SK-N-SH (cell line): ENCODE results near the gene UGT1A7. TPM values are rescaled to one million over a fixed set of nuclear protein-coding genes. Genes with fewer than 3 reads are reported as not detected.

Experiments
- CTCF ChIA-PET: fragments of 300-600, 350-600 bp; formaldehyde crosslinking; extraction: SDS; loops from one replicate; lab custom pipeline; 2021; lab: Yijun Ruan, JAX
- POLR2A ChIA-PET: fragments of 350-600 bp; sonication (Branson Sonifier 250); formaldehyde crosslinking; extraction: SDS; loops from one replicate; lab custom pipeline; 2020; ENCODE audit warnings: antibody characterized with exemption, inconsistent platforms; lab: Yijun Ruan, JAX
- DNase-seq: peaks from one replicate; pipeline ENCODE4 v3.0.0; 2012
- H2AFZ ChIP-seq: fragments of 200-600 bp; sonication (generic); 2 replicates; pipeline ENCODE4 v1.8.1; 2016; ENCODE audit warnings: antibody characterized with exemption, mild to moderate bottlenecking, low read depth
- H3F3A ChIP-seq: fragments of 200-600 bp; sonication (generic); replicated peaks from 2 replicates; pipeline ENCODE3; 2016; ENCODE audit warnings: antibody characterized with exemption, mild to moderate bottlenecking; ENCODE audit not compliant: insufficient read depth
- H3K27ac ChIP-seq, 2 experiments: fragments of 200-500 bp in 1 of 2; fragments of 200-600 bp in 1 of 2; sonication (Bioruptor generic) in 1 of 2; sonication (generic), shearing (Covaris generic) in 1 of 2; 2 replicates each; pipeline versions ENCODE4 v1.5.1 to v1.6.1; 2014 to 2016; ENCODE audit warnings: low read depth in 2 of 2, inconsistent platforms in 1 of 2, low read length in 1 of 2, mild to moderate bottlenecking in 1 of 2, mixed read lengths in 1 of 2
- H3K27me3 ChIP-seq: fragments of 200-600 bp; sonication (generic), shearing (Covaris generic); 2 replicates; pipeline ENCODE4 v1.6.1; 2016; ENCODE audit warnings: mixed run types; ENCODE audit not compliant: insufficient read depth
- H3K36me3 ChIP-seq, 2 experiments: fragments of 200-500 bp in 1 of 2; fragments of 200-600 bp in 1 of 2; sonication (Bioruptor generic) in 1 of 2; sonication (generic) in 1 of 2; replicated peaks in 1 of 2; 2 replicates each; pipeline versions ENCODE3 to v1.5.1; 2014 to 2016; ENCODE audit warnings: low read length in 1 of 2, mild to moderate bottlenecking in 1 of 2; ENCODE audit not compliant: insufficient read depth in 2 of 2, control insufficient read depth in 1 of 2
- H3K4me1 ChIP-seq, 2 experiments: fragments of 200-500 bp in 1 of 2; fragments of 200-600 bp in 1 of 2; sonication (Bioruptor generic) in 1 of 2; sonication (generic), shearing (Covaris generic) in 1 of 2; 2 replicates each; pipeline versions ENCODE4 v1.5.1 to v1.6.1; 2014 to 2016; ENCODE audit warnings: low read depth in 1 of 2, low read length in 1 of 2, mixed run types in 1 of 2; ENCODE audit not compliant: insufficient read depth in 2 of 2, control insufficient read depth in 1 of 2
- H3K4me2 ChIP-seq: fragments of 200-600 bp; sonication (generic), shearing (Covaris generic); 2 replicates; pipeline ENCODE4 v1.6.1; 2017; ENCODE audit warnings: mixed run types
- H3K4me3 ChIP-seq, 2 experiments: fragments of 200-500 bp in 1 of 2; fragments of 200-600 bp in 1 of 2; sonication (Bioruptor generic) in 1 of 2; sonication (generic), shearing (Covaris generic) in 1 of 2; 2 replicates each; pipeline versions ENCODE4 v1.5.1 to v1.8.1; 2014 to 2016; ENCODE audit warnings: low read depth in 2 of 2, inconsistent platforms in 1 of 2, low read length in 1 of 2, mild to moderate bottlenecking in 1 of 2, mixed read lengths in 1 of 2, moderate library complexity in 1 of 2
- H3K79me2 ChIP-seq: fragments of 200-600 bp; sonication (generic); 2 replicates; pipeline ENCODE4 v1.8.1; 2017; ENCODE audit warnings: mild to moderate bottlenecking; ENCODE audit not compliant: insufficient read depth
- H3K9ac ChIP-seq: fragments of 200-600 bp; sonication (generic); 2 replicates; pipeline ENCODE4 v1.6.1; 2017; ENCODE audit warnings: mixed run types
- H3K9me2 ChIP-seq: fragments of 200-600 bp; sonication (generic); 2 replicates; pipeline ENCODE4 v1.6.1; 2017; ENCODE audit warnings: mixed run types
- H3K9me3 ChIP-seq: fragments of 200-600 bp; sonication (generic); 2 replicates; pipeline ENCODE4 v1.6.1; 2017; ENCODE audit warnings: mixed run types, mild to moderate bottlenecking, moderate library complexity
- H4K20me1 ChIP-seq: fragments of 200-600 bp; sonication (generic); 2 replicates; pipeline ENCODE4 v1.6.1; 2017; ENCODE audit warnings: mild to moderate bottlenecking, mixed run types; ENCODE audit not compliant: insufficient read depth
- EP300 ChIP-seq, 2 experiments: IDR thresholded peaks; 2 replicates each; pipeline versions ENCODE4 v1.4.0 to v1.6.1; 2012; ENCODE audit warnings: borderline replicate concordance in 1 of 2, low read depth in 1 of 2, low read length in 1 of 2
- GABPA ChIP-seq: IDR thresholded peaks from 2 replicates; pipeline ENCODE4 v1.4.0; 2012; ENCODE audit warnings: low read depth, mild to moderate bottlenecking
- JUND ChIP-seq: IDR thresholded peaks from 2 replicates; pipeline ENCODE4 v1.4.0; 2012
- RAD21 ChIP-seq: IDR thresholded peaks from 2 replicates; pipeline ENCODE4 v1.6.1; 2012; ENCODE audit warnings: mild to moderate bottlenecking, low read length
- REST ChIP-seq: IDR thresholded peaks from 2 replicates; pipeline ENCODE4 v1.6.1; 2012; ENCODE audit warnings: mild to moderate bottlenecking, low read depth, low read length, moderate library complexity
- RFX5 ChIP-seq: IDR thresholded peaks from 2 replicates; pipeline ENCODE4 v1.6.1; 2012; ENCODE audit warnings: mild to moderate bottlenecking, improper control_type of control experiment, low read length
- SMC3 ChIP-seq: IDR thresholded peaks from 2 replicates; pipeline ENCODE4 v1.6.1; 2012; ENCODE audit warnings: low read depth, low read length, improper control_type of control experiment
- TAF1 ChIP-seq: IDR thresholded peaks from 2 replicates; pipeline ENCODE4 v1.6.1; 2012; ENCODE audit warnings: low read depth, mild to moderate bottlenecking, low read length, moderate library complexity, borderline replicate concordance
- TCF12 ChIP-seq: IDR thresholded peaks from 2 replicates; pipeline ENCODE4 v1.4.0; 2012
- YY1 ChIP-seq: IDR thresholded peaks from 2 replicates; pipeline ENCODE4 v1.4.0; 2012; ENCODE audit warnings: low read depth, mild to moderate bottlenecking
- WGBS: methylation state at CpG from one replicate; pipeline ENCODE4 v1.1.6; 2017; ENCODE audit warnings: low lambda C conversion rate; 5-methylcytosine and 5-hydroxymethylcytosine counted together
- polyA plus RNA-seq, 3 experiments: library from polyadenylated mRNA; depleted of rRNA; stranded (reverse); fragments of >200 nt; gene quantifications; 2 replicates each; pipeline ENCODE4 v1.2.3, GENCODE V29; 2012
- TF ChIP-seq, protein P1 (sequence below): IDR thresholded peaks from 2 replicates; pipeline ENCODE4 v1.4.0; 2012; ENCODE audit warnings: low read depth, borderline replicate concordance
- TF ChIP-seq, protein P2 (sequence below): IDR thresholded peaks from 2 replicates; pipeline ENCODE4 v1.4.0; 2012; ENCODE audit warnings: low read depth, borderline replicate concordance

Gene UGT1A7
- polyA plus RNA-seq, 1 of the 3 experiments (the other 2 are of a cell fraction): not detected

GRCh38 chr2:233706720-233707119 is 25.0 kb downstream of the UGT1A7 start (continued):
- TF ChIP-seq REST (no peak), SMC3 (no peak), TAF1 (no peak)
- TF ChIP-seq, protein P1, sequence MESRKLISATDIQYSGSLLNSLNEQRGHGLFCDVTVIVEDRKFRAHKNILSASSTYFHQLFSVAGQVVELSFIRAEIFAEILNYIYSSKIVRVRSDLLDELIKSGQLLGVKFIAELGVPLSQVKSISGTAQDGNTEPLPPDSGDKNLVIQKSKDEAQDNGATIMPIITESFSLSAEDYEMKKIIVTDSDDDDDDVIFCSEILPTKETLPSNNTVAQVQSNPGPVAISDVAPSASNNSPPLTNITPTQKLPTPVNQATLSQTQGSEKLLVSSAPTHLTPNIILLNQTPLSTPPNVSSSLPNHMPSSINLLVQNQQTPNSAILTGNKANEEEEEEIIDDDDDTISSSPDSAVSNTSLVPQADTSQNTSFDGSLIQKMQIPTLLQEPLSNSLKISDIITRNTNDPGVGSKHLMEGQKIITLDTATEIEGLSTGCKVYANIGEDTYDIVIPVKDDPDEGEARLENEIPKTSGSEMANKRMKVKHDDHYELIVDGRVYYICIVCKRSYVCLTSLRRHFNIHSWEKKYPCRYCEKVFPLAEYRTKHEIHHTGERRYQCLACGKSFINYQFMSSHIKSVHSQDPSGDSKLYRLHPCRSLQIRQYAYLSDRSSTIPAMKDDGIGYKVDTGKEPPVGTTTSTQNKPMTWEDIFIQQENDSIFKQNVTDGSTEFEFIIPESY: no peak

DNA sequence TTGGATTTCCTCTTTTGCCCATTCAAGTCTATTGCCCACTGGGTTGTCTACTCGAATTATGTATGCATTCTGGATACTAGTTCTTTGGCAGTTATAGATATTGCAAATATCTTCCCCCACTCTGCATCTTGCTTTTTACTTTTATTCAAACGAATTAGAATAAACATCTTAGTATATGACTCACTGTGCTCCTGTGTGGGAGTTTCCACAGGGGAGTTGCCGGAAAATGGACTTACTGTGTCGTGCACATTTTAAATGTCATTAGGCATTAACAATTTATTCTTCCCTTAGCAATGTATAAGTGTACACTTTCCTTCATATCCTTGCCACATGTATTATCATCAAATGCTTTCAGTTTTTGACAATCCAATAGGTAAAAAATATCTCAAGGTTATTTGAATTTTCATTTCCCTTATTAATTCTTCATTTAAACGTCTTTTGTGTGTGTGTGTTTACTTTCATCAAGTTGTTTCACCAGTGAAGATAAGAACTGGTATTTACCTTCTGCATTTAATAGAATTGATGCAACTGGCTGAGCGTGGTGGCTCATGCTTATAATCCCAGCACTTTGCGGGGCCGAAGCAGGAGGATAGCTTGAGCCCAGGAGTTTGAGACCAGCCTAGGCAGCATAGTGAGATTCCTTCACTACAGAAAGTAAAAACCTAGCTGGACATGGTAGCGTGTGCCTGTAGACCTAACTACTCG is 26.4 kb downstream of the UGT1A7 start:
- POLR2A ChIA-PET: no interaction called here
- 57% methylated on average over 10 of the region's 10 CpGs for WGBS
- H3K4me2 ChIP-seq: no peak overlapping the region

More for the DNA sequence above, 26.4 kb downstream of the UGT1A7 start:
- H3K4me3 ChIP-seq: no peak overlapping the region
- H3K9me2 ChIP-seq: no peaks in the 10 kb centered on the region
- no peak for TF ChIP-seq EP300 (IDR thresholded peaks at IDR 0.05; ENCODE audit: borderline replicate concordance in 1 of 2, low read depth in 1 of 2, low read length in 1 of 2)
- no peak for TF ChIP-seq RFX5
- no peak for TF ChIP-seq RAD21
- TF ChIP-seq YY1: no peak
- TF ChIP-seq, protein P2, sequence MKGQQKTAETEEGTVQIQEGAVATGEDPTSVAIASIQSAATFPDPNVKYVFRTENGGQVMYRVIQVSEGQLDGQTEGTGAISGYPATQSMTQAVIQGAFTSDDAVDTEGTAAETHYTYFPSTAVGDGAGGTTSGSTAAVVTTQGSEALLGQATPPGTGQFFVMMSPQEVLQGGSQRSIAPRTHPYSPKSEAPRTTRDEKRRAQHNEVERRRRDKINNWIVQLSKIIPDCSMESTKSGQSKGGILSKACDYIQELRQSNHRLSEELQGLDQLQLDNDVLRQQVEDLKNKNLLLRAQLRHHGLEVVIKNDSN: no peak
- TF ChIP-seq TCF12: no peak
- TF ChIP-seq SMC3: no peak
- TF ChIP-seq JUND: no peak
- no peak for TF ChIP-seq GABPA
- CTCF ChIA-PET: no interaction called here
- no peak overlapping the region for H3K27ac ChIP-seq
- no peaks in the 10 kb centered on the region for H3K9me3 ChIP-seq
- H3K9ac ChIP-seq: no peak overlapping the region
- H4K20me1 ChIP-seq: no peaks in the 10 kb centered on the region
- H2AFZ ChIP-seq: no peak overlapping the region; the same call in 1 of the 2 replicates
- H3K79me2 ChIP-seq: no peaks in the 10 kb centered on the region
- H3K4me1 ChIP-seq: peaks cover 0 to 18% of the 10 kb centered on the region in 2 experiments; a peak in 2 of 4 replicates
- H3F3A ChIP-seq: peaks cover 2% of the 10 kb centered on the region
- H3K36me3 ChIP-seq: no peaks in the 10 kb centered on the region
- no peaks in the 10 kb centered on the region for H3K27me3 ChIP-seq
- DNase-seq: no peak
